Kidney (tissue), 14 donors: Measurements from ENCODE around the gene MRPL55. TPM values are rescaled to one million over a fixed set of nuclear protein-coding genes. Genes with fewer than 3 reads are reported as not detected.

Experiments
- DNase-seq, 5 donors: peaks; one replicate each; pipeline ENCODE4 v3.0.0-alpha.2; 2013 to 2020
- FAIRE-seq: peaks from 2 replicates; lab custom pipeline; 2012; peaks lifted over from hg19 to GRCh38; lab: Jason Lieb, UNC
- H3K27ac ChIP-seq, 2 donors: one replicate each; pipeline ENCODE4 v1.7.0; 2013; ENCODE audit warnings: low read depth in 2 of 2, low read length in 2 of 2, inconsistent platforms in 1 of 2
- H3K27me3 ChIP-seq: one replicate; pipeline ENCODE4 v1.7.1; 2013; ENCODE audit warnings: low read length, inconsistent platforms; ENCODE audit not compliant: control insufficient read depth, insufficient read depth
- H3K36me3 ChIP-seq, 3 donors: one replicate each; pipeline versions ENCODE4 v1.7.0 to v1.7.1; 2013; ENCODE audit warnings: low read length in 3 of 3, control low read depth in 1 of 3, inconsistent platforms in 1 of 3; ENCODE audit not compliant: insufficient read depth in 3 of 3, control insufficient read depth in 2 of 3
- H3K4me1 ChIP-seq, 3 donors: one replicate each; pipeline versions ENCODE4 v1.7.0 to v1.7.1; 2013; ENCODE audit warnings: low read length in 3 of 3, inconsistent platforms in 1 of 3, low read depth in 1 of 3; ENCODE audit not compliant: control insufficient read depth in 2 of 3, insufficient read depth in 2 of 3
- H3K4me3 ChIP-seq, 3 donors: one replicate each; pipeline versions ENCODE4 v1.7.0 to v1.8.1; 2013; ENCODE audit warnings: low read length in 3 of 3, control low read depth in 1 of 3, inconsistent platforms in 1 of 3
- H3K9ac ChIP-seq, 3 donors: one replicate each; pipeline versions ENCODE4 v1.7.0 to v1.7.1; 2013; ENCODE audit warnings: low read length in 3 of 3, control low read depth in 1 of 3, inconsistent platforms in 1 of 3
- H3K9me3 ChIP-seq, 3 donors: one replicate each; pipeline versions ENCODE4 v1.7.0 to v1.7.1; 2013; ENCODE audit warnings: low read length in 3 of 3, control low read depth in 1 of 3, inconsistent platforms in 1 of 3; ENCODE audit not compliant: control insufficient read depth in 2 of 3, insufficient read depth in 1 of 3
- CTCF ChIP-seq: IDR thresholded peaks from 3 replicates; pipeline ENCODE4 v1.5.1; 2012; ENCODE audit warnings: mild to moderate bottlenecking, moderate library complexity, borderline replicate concordance; ENCODE audit not compliant: insufficient read depth; ENCODE audit errors: extremely low read depth
- intact Hi-C: fragments of 100-400 bp; cut with DNase I; formaldehyde crosslinking; loops from one replicate; pipeline ENCODE4 v1.11.1; 2022
- polyA plus RNA-seq: library from polyadenylated mRNA; stranded (reverse); fragments of 350-450 nt; fragmentation: Illumina TruSeq; extraction: RNeasy Lipid Tissue Mini Kit (QIAGEN cat#74804); gene quantifications from one replicate; pipeline ENCODE4 v1.2.3, GENCODE V29; 2014; ENCODE audit warnings: low read depth, low replicate concordance; ENCODE audit not compliant: insufficient read depth
- total RNA-seq: library from RNA; stranded (reverse); fragmentation: NEBNext Ultra II Directional; extraction: Animal tissue kit (Norgen Biotek cat#: 25700); gene quantifications from one replicate; pipeline ENCODE4 v1.2.1, GENCODE V29; 2021
- donor health status: control.
- donor health status: control.
- donor health status: control.
- donor health status: control.
- donor health status: control.
- donor health status: DM: yes; HTN: yes; CAD: no.
- donor health status: Normal renal cell carcinoma (clear cell type).

The MRPL55 gene
- total and polyA plus RNA-seq, 2 donors from 2014 or later = 37.8 to 141 TPM

- no peaks in the 10 kb centered on the region for H3K36me3 ChIP-seq
- TF ChIP-seq CTCF = no peak
- no peaks in the 10 kb centered on the region for H3K27me3 ChIP-seq
- H3K4me1 ChIP-seq = no peaks in the 10 kb centered on the region
- intact Hi-C loops = no loop called here
- FAIRE-seq = no peak
- H3K9me3 ChIP-seq = no peaks in the 10 kb centered on the region
- DNase-seq = no peak
- no peak overlapping the region for H3K27ac ChIP-seq
- H3K4me3 ChIP-seq = no peak overlapping the region
- no peak overlapping the region for H3K9ac ChIP-seq
Measured at GRCh38 chr1:228120351-228120750, 11.3 kb upstream of the MRPL55 start.

- Histone ChIP-seq H3K27me3 (no peaks in the 10 kb centered on the region), H3K4me3 (no peak overlapping the region), H3K4me1 (no peaks in the 10 kb centered on the region), H3K9me3 (no peaks in the 10 kb centered on the region), H3K9ac (no peak overlapping the region), H3K36me3 (no peaks in the 10 kb centered on the region), H3K27ac (no peak overlapping the region)
- TF ChIP-seq CTCF = no peak
- FAIRE-seq = no peak
- no peak for DNase-seq
- intact Hi-C loops = no loop called here
Measured at GRCh38 chr1:228118040-228118439, 8.9 kb upstream of the MRPL55 start.

- no peak for TF ChIP-seq CTCF
- Histone ChIP-seq H3K9ac (no peak overlapping the region), H3K27me3 (no peaks in the 10 kb centered on the region), H3K9me3 (no peaks in the 10 kb centered on the region), H3K36me3 (no peaks in the 10 kb centered on the region), H3K27ac (no peak overlapping the region), H3K4me1 (no peaks in the 10 kb centered on the region), H3K4me3 (no peak overlapping the region)
- intact Hi-C loops = no loop called here
- FAIRE-seq (no peak), DNase-seq (no peak)
Measured at GRCh38 chr1:228117335-228117734, 8.2 kb upstream of the MRPL55 start.

GRCh38 chr1:228114827-228115226, 5.7 kb upstream of the MRPL55 start:
- H3K4me1 ChIP-seq = peaks cover 0 to 4% (median 0%) of the 10 kb centered on the region in 3 donors
- no peak overlapping the region for H3K9ac ChIP-seq
- no peak overlapping the region for H3K4me3 ChIP-seq
- FAIRE-seq = no peak
- H3K27ac ChIP-seq = no peak overlapping the region
- no peak for TF ChIP-seq CTCF
- H3K36me3 ChIP-seq = no peaks in the 10 kb centered on the region
- no peak for DNase-seq
- intact Hi-C loops = no loop called here
- H3K27me3 ChIP-seq = no peaks in the 10 kb centered on the region
- H3K9me3 ChIP-seq = no peaks in the 10 kb centered on the region
